H1 (cell line): Measurements from ENCODE around the gene NFAM1. TPM values are rescaled to one million over a fixed set of nuclear protein-coding genes. Genes with fewer than 3 reads are reported as not detected.

Source experiments
- ASH2L ChIP-seq: fragments of 200-600, 300-600 bp; sonication (generic); IDR thresholded peaks from one replicate; pipeline ENCODE4 v1.7.1; 2017; ENCODE audit warnings: low read length
- CEBPB ChIP-seq: IDR thresholded peaks from 2 replicates; pipeline ENCODE4 v1.6.1; 2012; ENCODE audit warnings: low read depth, low read length
- CHD7 ChIP-seq: fragments of 300-600 bp; sonication (generic); IDR thresholded peaks from 2 replicates; pipeline ENCODE4 v1.7.1; 2012; ENCODE audit warnings: low read length, moderate library complexity, mild to moderate bottlenecking, inconsistent platforms; ENCODE audit not compliant: insufficient replicate concordance
- CTBP2 ChIP-seq: IDR thresholded peaks from 2 replicates; pipeline ENCODE4 v1.7.0; 2011; ENCODE audit warnings: borderline replicate concordance, mild to moderate bottlenecking, moderate library complexity, mixed read lengths, low read length; ENCODE audit not compliant: insufficient read depth, insufficient read length
- HDAC6 ChIP-seq: IDR thresholded peaks from one replicate; pipeline ENCODE4 v1.7.1; 2012; ENCODE audit warnings: low read depth, mild to moderate bottlenecking, inconsistent platforms, low read length, moderate library complexity
- PHF8 ChIP-seq: fragments of 200-600 bp; sonication (generic); conservative IDR thresholded peaks from 2 replicates; pipeline ENCODE4 v1.7.1; 2012; ENCODE audit warnings: low read depth, mild to moderate bottlenecking, inconsistent platforms, low read length, moderate library complexity
- SIX5 ChIP-seq: IDR thresholded peaks from 2 replicates; pipeline ENCODE4 v1.6.1; 2011; ENCODE audit warnings: mild to moderate bottlenecking, low read depth, low read length
- SRF ChIP-seq: IDR thresholded peaks from 2 replicates; pipeline ENCODE4 v1.6.1; 2011; ENCODE audit warnings: mild to moderate bottlenecking, low read depth, low read length, moderate library complexity
- SUZ12 ChIP-seq: fragments of 200-600 bp; sonication (generic); IDR thresholded peaks from 2 replicates; pipeline ENCODE4 v1.6.1; 2012; ENCODE audit warnings: mild to moderate bottlenecking, inconsistent platforms, low read length, moderate library complexity, mixed read lengths
- TEAD4 ChIP-seq: IDR thresholded peaks from 2 replicates; pipeline ENCODE4 v1.6.1; 2012; ENCODE audit warnings: low read depth, low read length, inconsistent platforms, mixed read lengths
- polyA plus RNA-seq, 7 experiments: library from polyadenylated mRNA; depleted of rRNA in 3 of 7; stranded (reverse) in 5 of 7; unstranded in 2 of 7; fragments of >200 nt in 5 of 7; fragments of 200-250 nt in 2 of 7; gene quantifications; 1 replicate in 5 of 7; 2 replicates in 1 of 7; 4 replicates in 1 of 7; pipeline versions ENCODE4 v1.2.1 to v1.2.3, GENCODE V29; 2011 to 2013; ENCODE audit warnings: missing spikeins in 2 of 7, mixed read lengths in 2 of 7
- total RNA-seq: library from RNA; stranded (reverse); fragmentation: NEBNext Ultra II Directional; extraction: Animal tissue kit (Norgen Biotek cat#: 25700); gene quantifications from 2 replicates; pipeline ENCODE4 v1.2.1, GENCODE V29; 2021

NFAM1 gene
- total and polyA plus RNA-seq, 2 of the 8 experiments (the other 6 are each of a cell fraction or from before 2014, with no cell fraction given): 0.62 to 0.73 TPM

DNA sequence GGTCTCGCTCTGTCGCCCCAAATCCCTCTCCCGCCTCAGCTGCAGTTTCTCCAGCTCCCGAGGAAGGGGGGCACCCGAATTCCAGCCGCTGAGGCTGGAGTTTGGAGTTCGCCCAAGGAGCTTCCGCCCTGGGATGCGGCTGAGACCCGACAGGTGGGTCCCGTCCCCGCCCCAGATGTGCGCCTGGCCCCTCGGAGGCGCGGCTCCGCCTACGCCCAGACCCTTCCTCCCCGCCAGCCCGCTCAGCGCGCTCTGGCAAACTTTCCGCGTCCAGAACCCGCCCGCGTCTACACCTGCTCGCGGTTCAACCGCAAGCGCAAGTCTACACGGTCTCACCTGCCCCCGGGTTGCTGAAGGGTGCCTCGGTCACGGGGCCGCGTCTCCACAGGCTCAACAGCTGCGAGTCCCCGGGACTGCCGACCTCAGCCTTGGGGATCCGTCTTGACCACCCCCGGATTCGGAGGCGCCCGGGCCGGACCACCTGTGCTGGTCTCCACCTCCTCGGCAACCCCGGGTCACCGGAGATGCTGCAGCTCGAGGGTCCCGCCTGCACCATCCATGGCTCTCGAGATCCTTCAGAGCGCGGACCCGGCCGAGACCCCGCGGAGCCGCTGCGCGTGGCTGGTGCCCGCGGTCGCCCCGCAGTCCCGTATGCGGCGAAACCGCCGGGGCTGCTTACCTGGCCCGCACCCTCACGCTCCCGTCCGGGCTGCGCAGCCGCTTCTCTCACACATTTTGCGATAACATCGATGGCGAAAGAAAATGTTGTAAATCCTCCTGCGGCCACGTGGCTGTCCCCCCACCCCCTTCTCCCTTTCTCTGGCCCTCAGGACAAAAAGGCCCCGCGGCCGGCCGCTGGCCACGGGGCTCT, 63.6 kb downstream of the NFAM1 start (continued):
- TF ChIP-seq CHD7: no peak
- TF ChIP-seq SIX5: no peak
- TF ChIP-seq HDAC6: no peak
- no peak for TF ChIP-seq SRF
- TF ChIP-seq CEBPB: no peak
- TF ChIP-seq TEAD4: peak; percentile 61; the same call in 1 of the 2 replicates
- TF ChIP-seq ASH2L: peak; percentile 76
- TF ChIP-seq PHF8: peak; percentile 64; the same call in 1 of the 2 replicates
- TF ChIP-seq SUZ12: no peak
- TF ChIP-seq CTBP2: no peak
